OCI-LY7 (cell line): ENCODE measurements around the gene TFCP2L1.

Experiments used
- CTCF ChIP-seq: fragments of 200-600 bp; sonication (generic); conservative IDR thresholded peaks from 2 replicates; pipeline ENCODE4 v1.5.1; 2014; ENCODE audit warnings: mild to moderate bottlenecking, antibody characterized with exemption, low read length, moderate library complexity, mixed read lengths
- EZH2phosphoT487 ChIP-seq: fragments of 200-600 bp; sonication (generic); IDR thresholded peaks from 2 replicates; pipeline ENCODE4 v1.6.1; 2018; ENCODE audit warnings: low read depth, borderline replicate concordance, mild to moderate bottlenecking, mixed run types, antibody characterized with exemption, low read length, moderate library complexity, mixed read lengths

DNA sequence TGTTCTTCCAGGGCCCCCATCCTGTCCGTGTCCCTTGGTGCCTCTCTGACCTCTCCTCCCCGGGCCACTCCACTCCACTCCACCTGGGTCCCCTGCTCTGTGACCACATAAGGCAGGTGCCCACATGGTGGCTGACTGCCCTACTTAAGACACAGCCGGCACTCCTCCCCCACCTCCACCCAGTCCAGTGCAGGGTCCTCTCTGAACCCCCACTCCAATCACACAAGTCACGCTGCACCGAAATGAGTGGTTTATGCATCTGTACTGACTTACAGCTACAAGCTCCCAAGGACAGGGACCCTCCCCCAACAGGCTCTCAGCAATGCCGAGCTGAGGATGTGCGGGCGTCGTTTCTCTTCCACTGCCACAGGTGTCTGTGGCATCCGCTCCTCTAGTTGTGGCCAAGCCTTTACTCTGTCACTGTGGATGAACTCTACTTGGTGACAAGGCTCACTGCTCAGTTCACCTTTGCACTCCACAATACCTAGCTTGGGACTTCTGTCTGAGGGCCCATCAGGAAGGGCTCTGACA, 48.3 kb downstream of the TFCP2L1 start:
- TF ChIP-seq CTCF = no peak
- no peak for TF ChIP-seq EZH2phosphoT487
